HEK293T (cell line): ENCODE results near the gene FBXL7.

ENCODE experiments used
- CTCF ChIA-PET: fragments of 350-600 bp; formaldehyde crosslinking; extraction: SDS; loops from one replicate; lab custom pipeline; 2021; ENCODE audit warnings: antibody characterized with exemption, inconsistent platforms; lab: Yijun Ruan, JAX
- POLR2A ChIA-PET: fragments of 350-600 bp; formaldehyde crosslinking; extraction: SDS; loops from one replicate; lab custom pipeline; 2020; ENCODE audit warnings: antibody characterized with exemption, inconsistent platforms; lab: Yijun Ruan, JAX
- DNase-seq: peaks from one replicate; pipeline ENCODE4 v3.0.0; 2012; ENCODE audit warnings: mixed read lengths; ENCODE audit errors: extremely low spot score
- ARNT ChIP-seq: fragments of 450-650 bp; IDR thresholded peaks from 2 replicates; pipeline ENCODE4 v1.6.1; 2017; ENCODE audit warnings: mild to moderate bottlenecking
- BHLHE40 ChIP-seq: fragments of 450-650 bp; IDR thresholded peaks from 2 replicates; pipeline ENCODE4 v1.6.1; 2016; ENCODE audit warnings: mild to moderate bottlenecking, moderate library complexity, borderline replicate concordance
- CTBP1 ChIP-seq: fragments of 450-650 bp; IDR thresholded peaks from 2 replicates; pipeline ENCODE4 v1.6.1; 2016; ENCODE audit warnings: borderline replicate concordance
- ELF4 ChIP-seq: fragments of 450-650 bp; IDR thresholded peaks from 2 replicates; pipeline ENCODE4 v1.6.1; 2017; ENCODE audit warnings: antibody characterized with exemption
- FOXA1 ChIP-seq: fragments of 450-650 bp; IDR thresholded peaks from 2 replicates; pipeline ENCODE4 v1.6.1; 2016; ENCODE audit warnings: mild to moderate bottlenecking
- FOXK2 ChIP-seq: fragments of 450-650 bp; IDR thresholded peaks from 2 replicates; pipeline ENCODE4 v1.6.1; 2016; ENCODE audit warnings: mild to moderate bottlenecking
- FOXM1 ChIP-seq: fragments of 450-650 bp; IDR thresholded peaks from 2 replicates; pipeline ENCODE4 v1.6.1; 2017; ENCODE audit warnings: mild to moderate bottlenecking, borderline replicate concordance
- HDGF ChIP-seq: fragments of 450-650 bp; IDR thresholded peaks from 2 replicates; pipeline ENCODE4 v1.6.1; 2017; ENCODE audit warnings: antibody characterized with exemption, borderline replicate concordance
- L3MBTL2 ChIP-seq: fragments of 450-650 bp; conservative IDR thresholded peaks from 2 replicates; pipeline ENCODE4 v1.6.1; 2016; ENCODE audit warnings: mild to moderate bottlenecking
- LEF1 ChIP-seq: fragments of 450-650 bp; IDR thresholded peaks from 2 replicates; pipeline ENCODE4 v1.6.1; 2017; ENCODE audit warnings: mild to moderate bottlenecking, borderline replicate concordance
- NFRKB ChIP-seq: fragments of 450-650 bp; IDR thresholded peaks from 2 replicates; pipeline ENCODE4 v1.6.1; 2016; ENCODE audit warnings: mild to moderate bottlenecking, moderate library complexity
- PKNOX1 ChIP-seq: fragments of 450-650 bp; IDR thresholded peaks from 2 replicates; pipeline ENCODE4 v1.6.1; 2016
- SP1 ChIP-seq: fragments of 450-650 bp; IDR thresholded peaks from 2 replicates; pipeline ENCODE4 v1.6.1; 2017
- SUZ12 ChIP-seq: fragments of 450-650 bp; IDR thresholded peaks from 2 replicates; pipeline ENCODE4 v1.6.1; 2016; ENCODE audit warnings: mild to moderate bottlenecking
- TARDBP ChIP-seq: fragments of 450-650 bp; IDR thresholded peaks from 2 replicates; pipeline ENCODE4 v1.6.1; 2016
- ZNF384 ChIP-seq: fragments of 450-650 bp; IDR thresholded peaks from 2 replicates; pipeline ENCODE4 v1.6.1; 2016

Gene FBXL7

GRCh38 chr5:15929611-15930263 lies 429.8 kb downstream of the FBXL7 start:
- no peak for TF ChIP-seq ELF4
- TF ChIP-seq L3MBTL2, result no peak
- no peak for TF ChIP-seq HDGF
- no peak for TF ChIP-seq CTBP1
- TF ChIP-seq FOXA1, result no peak
- no peak for TF ChIP-seq NFRKB
- TF ChIP-seq ARNT, result no peak
- no peak for TF ChIP-seq SP1
- TF ChIP-seq FOXM1, result no peak
- no peak for TF ChIP-seq BHLHE40
- no peak for TF ChIP-seq ZNF384
- no peak for TF ChIP-seq SUZ12
- no peak for TF ChIP-seq LEF1
- no peak for TF ChIP-seq FOXK2
- TF ChIP-seq TARDBP, result no peak
- no peak for TF ChIP-seq PKNOX1
- no peak for DNase-seq
- POLR2A ChIA-PET, result no interaction called here
- CTCF ChIA-PET, result interaction anchor here (1.0 kb wide), 1 partner anchor 47 kb away, joined by 3 read pairs; no protein-coding TSS in a partner anchor

- CTCF ChIA-PET, result no interaction called here
- TF ChIP-seq LEF1 (no peak), L3MBTL2 (no peak), ARNT (no peak), FOXA1 (no peak), TARDBP (no peak), ZNF384 (no peak), BHLHE40 (no peak), HDGF (no peak), PKNOX1 (no peak), FOXM1 (no peak), FOXK2 (no peak), SUZ12 (no peak), NFRKB (no peak), CTBP1 (no peak)
- POLR2A ChIA-PET, result no interaction called here
- DNase-seq, result no peak
Measured at GRCh38 chr5:15932066-15932465, 432.1 kb downstream of the FBXL7 start.

GRCh38 chr5:15933259-15934207 lies 433.6 kb downstream of the FBXL7 start:
- TF ChIP-seq L3MBTL2 (no peak), ARNT (no peak), ZNF384 (no peak), FOXA1 (no peak), SP1 (no peak), TARDBP (no peak), SUZ12 (no peak), CTBP1 (no peak), LEF1 (no peak), FOXM1 (no peak), ELF4 (no peak), BHLHE40 (no peak), NFRKB (no peak), FOXK2 (no peak), HDGF (no peak), PKNOX1 (no peak)
- CTCF ChIA-PET, result no interaction called here

GRCh38 chr5:15936505-15937245 lies 436.7 kb downstream of the FBXL7 start:
- TF ChIP-seq ARNT (no peak), TARDBP (no peak), PKNOX1 (no peak), L3MBTL2 (no peak), NFRKB (no peak), FOXM1 (no peak), BHLHE40 (no peak), SUZ12 (no peak), FOXK2 (no peak), CTBP1 (no peak), ELF4 (no peak), FOXA1 (no peak), ZNF384 (no peak)
- no peak for DNase-seq
- ChIA-PET CTCF (no interaction called here), POLR2A (no interaction called here)

More at GRCh38 chr5:15933259-15934207, 433.6 kb downstream of the FBXL7 start:
- DNase-seq, result no peak
- POLR2A ChIA-PET, result no interaction called here
